HCT116 (cell line): ENCODE measurements around the gene VAV2. TPM values are rescaled to one million over a fixed set of nuclear protein-coding genes. Genes with fewer than 3 reads are reported as not detected.

Source experiments
- ATAC-seq: fragments of 200-7000 bp; cut with Tn5 transposase; 2 replicates; pipeline ENCODE4 v1.9.1; 2020; ENCODE audit warnings: mild to moderate bottlenecking, moderate library complexity
- BruUV-seq: library from RNA; stranded (reverse); fragments of 400-500 nt; replicated peaks from 2 replicates; lab custom pipeline; 2021; lab: Mats Ljungman, UMichigan
- CTCF ChIA-PET: fragments of 300-600 bp; sonication (Branson Sonifier 250); formaldehyde crosslinking; loops from one replicate; lab custom pipeline; 2021; ENCODE audit warnings: antibody characterized with exemption; lab: Charles Lee
- POLR2A ChIA-PET: fragments of 300-600, 350-600 bp; sonication (Branson Sonifier 250); formaldehyde crosslinking; loops from one replicate; lab custom pipeline; 2021; ENCODE audit warnings: antibody characterized with exemption; lab: Charles Lee
- RAD21 ChIA-PET, 2 experiments: fragments of 300-600 bp; sonication (Branson Sonifier 250); formaldehyde crosslinking; loops; one replicate each; lab custom pipeline; 2023; ENCODE audit warnings: low total read pairs in 2 of 2; ENCODE audit not compliant: uncharacterized antibody in 2 of 2, unreplicated experiment in 2 of 2, low non-redundant PET in 1 of 2; lab: Charles Lee
- DNase-seq: peaks from one replicate; pipeline ENCODE4 v3.0.0-alpha.2; 2010; ENCODE audit warnings: low read depth, low spot score
- H2AFZ ChIP-seq: fragments of 200-600 bp; shearing (Covaris generic), sonication (generic); 2 replicates; pipeline ENCODE4 v1.6.1; 2017; ENCODE audit warnings: low read depth, mixed run types, mixed read lengths, antibody characterized with exemption, low read length; ENCODE audit not compliant: poor library complexity, severe bottlenecking
- H3K27ac ChIP-seq: 2 replicates; pipeline ENCODE4 v1.5.1; 2012; ENCODE audit warnings: low read depth, low read length
- H3K27me3 ChIP-seq: fragments of 200-600 bp; sonication (generic); 2 replicates; pipeline ENCODE4 v1.6.1; 2016; ENCODE audit warnings: mixed run types, low read length, mixed read lengths; ENCODE audit not compliant: insufficient read depth
- H3K36me3 ChIP-seq, 2 experiments: fragments of 200-500 bp in 1 of 2; fragments of 200-600 bp in 1 of 2; sonication (Bioruptor generic) in 1 of 2; sonication (generic) in 1 of 2; 2 replicates each; pipeline versions ENCODE4 v1.5.1 to v1.6.1; 2014 to 2016; ENCODE audit warnings: low read length in 2 of 2, inconsistent platforms in 1 of 2, mixed read lengths in 1 of 2, mixed run types in 1 of 2; ENCODE audit not compliant: insufficient read depth in 2 of 2, control insufficient read depth in 1 of 2
- H3K4me1 ChIP-seq, 2 experiments: fragments of 200-600 bp in 1 of 2; sonication (generic) in 1 of 2; 2 replicates each; pipeline versions ENCODE4 v1.5.1 to v1.6.1; 2012 to 2017; ENCODE audit warnings: low read length in 2 of 2, inconsistent platforms in 1 of 2, mild to moderate bottlenecking in 1 of 2, mixed read lengths in 1 of 2, mixed run types in 1 of 2, moderate library complexity in 1 of 2; ENCODE audit not compliant: insufficient read depth in 2 of 2, control insufficient read depth in 1 of 2
- H3K4me2 ChIP-seq: fragments of 200-600 bp; sonication (generic); 2 replicates; pipeline ENCODE4 v1.6.1; 2017; ENCODE audit warnings: mixed run types, low read length, mixed read lengths
- H3K4me3 ChIP-seq, 2 experiments: fragments of 200-600 bp in 1 of 2; sonication (generic) in 1 of 2; replicated peaks in 1 of 2; 2 replicates each; pipeline ENCODE4 v1.5.1; 2011 to 2016; ENCODE audit warnings: low read length in 2 of 2, control low read depth in 1 of 2, low read depth in 1 of 2, mild to moderate bottlenecking in 1 of 2, mixed read lengths in 1 of 2, mixed run types in 1 of 2
- H3K79me2 ChIP-seq: fragments of 200-600 bp; sonication (generic); 2 replicates; pipeline ENCODE4 v1.6.1; 2017; ENCODE audit warnings: mild to moderate bottlenecking, mixed run types, low read length, moderate library complexity, mixed read lengths; ENCODE audit not compliant: insufficient read depth
- H3K9ac ChIP-seq: fragments of 200-600 bp; sonication (generic); 2 replicates; pipeline ENCODE4 v1.6.1; 2016; ENCODE audit warnings: low read length, mixed read lengths
- H3K9me2 ChIP-seq: fragments of 200-600 bp; sonication (generic), shearing (Covaris generic); 2 replicates; pipeline ENCODE4 v1.6.1; 2017; ENCODE audit warnings: mixed run types, mild to moderate bottlenecking, moderate library complexity; ENCODE audit not compliant: insufficient read depth
- H3K9me3 ChIP-seq, 2 experiments: fragments of 200-500 bp in 1 of 2; fragments of 200-600 bp in 1 of 2; sonication (Bioruptor generic) in 1 of 2; sonication (generic) in 1 of 2; 2 replicates each; pipeline ENCODE4 v1.6.1; 2014 to 2017; ENCODE audit warnings: low read length in 2 of 2, mixed read lengths in 2 of 2, inconsistent platforms in 1 of 2, low read depth in 1 of 2, mild to moderate bottlenecking in 1 of 2, mixed run types in 1 of 2, moderate library complexity in 1 of 2; ENCODE audit not compliant: control insufficient read depth in 1 of 2, insufficient read depth in 1 of 2
- H4K20me1 ChIP-seq: fragments of 200-600 bp; sonication (generic), shearing (Covaris generic); 2 replicates; pipeline ENCODE4 v1.6.1; 2017; ENCODE audit warnings: mixed run types, mild to moderate bottlenecking, moderate library complexity; ENCODE audit not compliant: insufficient read depth
- CEBPB ChIP-seq: IDR thresholded peaks from 2 replicates; pipeline ENCODE4 v1.6.1; 2012; ENCODE audit warnings: low read depth
- EGR1 ChIP-seq: IDR thresholded peaks from 2 replicates; pipeline ENCODE4 v1.6.1; 2012; ENCODE audit warnings: low read depth
- ELF1 ChIP-seq: IDR thresholded peaks from 2 replicates; pipeline ENCODE4 v1.6.1; 2012; ENCODE audit warnings: low read depth, borderline replicate concordance
- EZH2 ChIP-seq: fragments of 200-600 bp; sonication (generic); IDR thresholded peaks from 2 replicates; pipeline ENCODE4 v1.6.1; 2017; ENCODE audit warnings: antibody characterized with exemption, mixed run types
- EZH2phosphoT487 ChIP-seq: fragments of 200-600 bp; IDR thresholded peaks from 2 replicates; pipeline ENCODE4 v1.6.1; 2018; ENCODE audit warnings: antibody characterized with exemption, borderline replicate concordance
- FOSL1 ChIP-seq: IDR thresholded peaks from 2 replicates; pipeline ENCODE4 v1.6.1; 2012; ENCODE audit warnings: low read depth
- JUND ChIP-seq: IDR thresholded peaks from 2 replicates; pipeline ENCODE4 v1.6.1; 2012
- POLR2A ChIP-seq: IDR thresholded peaks from 2 replicates; pipeline ENCODE4 v1.7.0; 2011; ENCODE audit warnings: borderline replicate concordance; ENCODE audit not compliant: insufficient read depth, insufficient read length; ENCODE audit errors: extremely low read depth
- SIN3A ChIP-seq: IDR thresholded peaks from 2 replicates; pipeline ENCODE4 v1.6.1; 2012; ENCODE audit warnings: low read depth
- SP1 ChIP-seq: IDR thresholded peaks from 2 replicates; pipeline ENCODE4 v1.6.1; 2012; ENCODE audit warnings: low read depth
- SRF ChIP-seq: IDR thresholded peaks from 2 replicates; pipeline ENCODE4 v1.6.1; 2012; ENCODE audit warnings: low read depth
- TCF7L2 ChIP-seq: IDR thresholded peaks from 2 replicates; pipeline ENCODE4 v1.7.0; 2011; ENCODE audit warnings: borderline replicate concordance, inconsistent platforms; ENCODE audit not compliant: insufficient read depth, insufficient read length; ENCODE audit errors: extremely low read depth
- YY1 ChIP-seq: IDR thresholded peaks from 2 replicates; pipeline ENCODE4 v1.6.1; 2011; ENCODE audit warnings: low read length, low read depth, moderate library complexity, mild to moderate bottlenecking; ENCODE audit not compliant: insufficient replicate concordance; ENCODE audit errors: extremely low read depth
- ZFX ChIP-seq: fragments of 450-650 bp; IDR thresholded peaks from 2 replicates; pipeline ENCODE4 v1.6.1; 2017
- intact Hi-C: fragments of 100-400 bp; cut with micrococcal nuclease; formaldehyde crosslinking; loops from 2 replicates; pipeline ENCODE4 v1.10.0; 2022
- total RNA-seq: library from RNA; stranded (reverse); gene quantifications from one replicate; pipeline ENCODE4 v1.2.1, GENCODE V29; 2021; ENCODE audit not compliant: unreplicated experiment
- TF ChIP-seq, protein P1 (sequence below): IDR thresholded peaks from 2 replicates; pipeline ENCODE4 v1.6.1; 2011; ENCODE audit warnings: mild to moderate bottlenecking, low read length, moderate library complexity; ENCODE audit not compliant: insufficient replicate concordance; ENCODE audit errors: extremely low read depth
- TF ChIP-seq, protein P2 (sequence below), 3 experiments: fragments of 200-600 bp in 1 of 3; sonication (generic) in 1 of 3; IDR thresholded peaks in 2 of 3; conservative IDR thresholded peaks in 1 of 3; 2 replicates each; pipeline ENCODE4 v1.5.1; 2012 to 2017; ENCODE audit warnings: low read depth in 2 of 3, low read length in 2 of 3, antibody characterized with exemption in 1 of 3, borderline replicate concordance in 1 of 3, control low read depth in 1 of 3, mild to moderate bottlenecking in 1 of 3, mixed read lengths in 1 of 3, mixed run types in 1 of 3, moderate library complexity in 1 of 3; ENCODE audit not compliant: insufficient read depth in 1 of 3
- TF ChIP-seq, protein P3 (sequence below): IDR thresholded peaks from 2 replicates; pipeline ENCODE4 v1.6.1; 2012
- TF ChIP-seq, protein P4 (sequence below): IDR thresholded peaks from 2 replicates; pipeline ENCODE4 v1.6.1; 2012; ENCODE audit warnings: low read depth
- TF ChIP-seq, protein P5 (sequence below): IDR thresholded peaks from 2 replicates; pipeline ENCODE4 v1.6.1; 2012

VAV2 gene
- total RNA-seq, 1 experiment from 2014 or later, result 33.2 TPM

DNA sequence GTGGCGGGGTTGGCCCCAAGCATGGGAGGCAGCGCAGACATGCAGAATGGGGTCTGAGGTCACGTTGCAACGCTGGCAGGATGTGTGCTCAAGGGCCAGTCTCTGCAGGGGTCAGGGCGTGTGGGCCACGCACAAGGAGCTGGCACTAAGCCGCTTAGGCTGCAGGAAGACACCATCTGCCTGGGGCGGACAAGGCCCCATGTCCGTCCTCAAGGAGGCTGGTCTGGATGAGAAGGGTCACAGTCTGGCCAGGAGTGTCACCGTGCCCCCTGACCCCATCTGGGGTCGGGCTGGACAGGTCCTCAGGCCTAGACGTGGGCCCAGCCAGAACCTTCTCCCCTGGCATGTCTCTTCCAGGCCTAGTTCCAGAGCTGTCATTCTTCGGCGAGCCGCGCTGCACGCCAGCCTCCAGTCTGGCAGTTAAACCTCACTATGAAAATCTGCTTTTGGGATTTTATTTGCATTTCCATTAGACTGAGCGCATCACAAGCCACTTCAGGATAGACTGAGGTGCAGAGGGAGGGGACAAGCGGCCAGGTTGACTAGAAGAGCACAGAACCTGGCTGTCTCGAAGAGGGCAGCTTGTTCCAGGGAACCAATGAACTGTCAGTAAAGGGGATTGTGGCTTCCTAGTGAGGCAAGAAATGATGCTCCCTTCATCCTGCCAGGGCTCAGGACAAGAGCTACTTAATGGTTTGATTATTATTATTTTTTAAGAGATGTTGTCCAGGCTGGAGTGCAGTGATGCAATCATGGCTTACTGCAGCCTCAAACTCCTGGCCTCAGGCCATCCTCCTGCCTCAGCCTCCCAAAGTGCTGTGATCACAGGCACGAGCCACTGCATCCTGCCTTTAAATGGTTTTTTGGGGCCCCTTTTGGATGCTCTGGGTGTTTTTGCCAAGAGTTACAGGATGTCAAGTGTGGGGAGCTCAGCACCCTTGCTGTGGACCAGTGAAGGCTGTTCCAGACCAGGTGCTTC lies 37.4 kb upstream of the VAV2 start:
- intact Hi-C loops, result no loop called here
- ATAC-seq, result no peak
- Histone ChIP-seq H4K20me1 (no peaks in the 10 kb centered on the region), H3K27ac (no peak overlapping the region), H3K9ac (no peak overlapping the region), H3K4me3 (no peak overlapping the region), H3K79me2 (no peaks in the 10 kb centered on the region; the same call in 1 of the 2 replicates), H2AFZ (no peak overlapping the region), H3K4me2 (no peak overlapping the region), H3K27me3 (no peaks in the 10 kb centered on the region), H3K4me1 (peaks cover 0 to 13% of the 10 kb centered on the region in 2 experiments; a peak in 3 of 4 replicates), H3K9me3 (no peaks in the 10 kb centered on the region), H3K9me2 (no peaks in the 10 kb centered on the region), H3K36me3 (peaks cover 8 to 14% of the 10 kb centered on the region in 2 experiments; a peak in 2 of 4 replicates)
- BruUV-seq, result no TSS peak
- RAD21 ChIA-PET, result no interaction called here
- no peak for DNase-seq
- CTCF ChIA-PET, result no interaction called here
- POLR2A ChIA-PET, result no interaction called here
- TF ChIP-seq YY1 (no peak), CEBPB (no peak), ELF1 (no peak), EZH2 (no peak), SP1 (no peak), POLR2A (no peak), TCF7L2 (no peak), SIN3A (no peak), SRF (no peak), EGR1 (no peak), ZFX (no peak), JUND (no peak), FOSL1 (no peak), EZH2phosphoT487 (no peak)
- TF ChIP-seq, protein P1, sequence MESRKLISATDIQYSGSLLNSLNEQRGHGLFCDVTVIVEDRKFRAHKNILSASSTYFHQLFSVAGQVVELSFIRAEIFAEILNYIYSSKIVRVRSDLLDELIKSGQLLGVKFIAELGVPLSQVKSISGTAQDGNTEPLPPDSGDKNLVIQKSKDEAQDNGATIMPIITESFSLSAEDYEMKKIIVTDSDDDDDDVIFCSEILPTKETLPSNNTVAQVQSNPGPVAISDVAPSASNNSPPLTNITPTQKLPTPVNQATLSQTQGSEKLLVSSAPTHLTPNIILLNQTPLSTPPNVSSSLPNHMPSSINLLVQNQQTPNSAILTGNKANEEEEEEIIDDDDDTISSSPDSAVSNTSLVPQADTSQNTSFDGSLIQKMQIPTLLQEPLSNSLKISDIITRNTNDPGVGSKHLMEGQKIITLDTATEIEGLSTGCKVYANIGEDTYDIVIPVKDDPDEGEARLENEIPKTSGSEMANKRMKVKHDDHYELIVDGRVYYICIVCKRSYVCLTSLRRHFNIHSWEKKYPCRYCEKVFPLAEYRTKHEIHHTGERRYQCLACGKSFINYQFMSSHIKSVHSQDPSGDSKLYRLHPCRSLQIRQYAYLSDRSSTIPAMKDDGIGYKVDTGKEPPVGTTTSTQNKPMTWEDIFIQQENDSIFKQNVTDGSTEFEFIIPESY, result no peak
- TF ChIP-seq, protein P2, sequence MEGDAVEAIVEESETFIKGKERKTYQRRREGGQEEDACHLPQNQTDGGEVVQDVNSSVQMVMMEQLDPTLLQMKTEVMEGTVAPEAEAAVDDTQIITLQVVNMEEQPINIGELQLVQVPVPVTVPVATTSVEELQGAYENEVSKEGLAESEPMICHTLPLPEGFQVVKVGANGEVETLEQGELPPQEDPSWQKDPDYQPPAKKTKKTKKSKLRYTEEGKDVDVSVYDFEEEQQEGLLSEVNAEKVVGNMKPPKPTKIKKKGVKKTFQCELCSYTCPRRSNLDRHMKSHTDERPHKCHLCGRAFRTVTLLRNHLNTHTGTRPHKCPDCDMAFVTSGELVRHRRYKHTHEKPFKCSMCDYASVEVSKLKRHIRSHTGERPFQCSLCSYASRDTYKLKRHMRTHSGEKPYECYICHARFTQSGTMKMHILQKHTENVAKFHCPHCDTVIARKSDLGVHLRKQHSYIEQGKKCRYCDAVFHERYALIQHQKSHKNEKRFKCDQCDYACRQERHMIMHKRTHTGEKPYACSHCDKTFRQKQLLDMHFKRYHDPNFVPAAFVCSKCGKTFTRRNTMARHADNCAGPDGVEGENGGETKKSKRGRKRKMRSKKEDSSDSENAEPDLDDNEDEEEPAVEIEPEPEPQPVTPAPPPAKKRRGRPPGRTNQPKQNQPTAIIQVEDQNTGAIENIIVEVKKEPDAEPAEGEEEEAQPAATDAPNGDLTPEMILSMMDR (IDR thresholded peaks at IDR 0.05 in 2 of 3, conservative IDR thresholded peaks at IDR 0.05 in 1 of 3; ENCODE audit: borderline replicate concordance in 1 of 3, insufficient read depth in 1 of 3, low read depth in 2 of 3, low read length in 2 of 3), result no peak
- TF ChIP-seq, protein P3, sequence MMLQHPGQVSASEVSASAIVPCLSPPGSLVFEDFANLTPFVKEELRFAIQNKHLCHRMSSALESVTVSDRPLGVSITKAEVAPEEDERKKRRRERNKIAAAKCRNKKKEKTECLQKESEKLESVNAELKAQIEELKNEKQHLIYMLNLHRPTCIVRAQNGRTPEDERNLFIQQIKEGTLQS, result no peak
- TF ChIP-seq, protein P4, sequence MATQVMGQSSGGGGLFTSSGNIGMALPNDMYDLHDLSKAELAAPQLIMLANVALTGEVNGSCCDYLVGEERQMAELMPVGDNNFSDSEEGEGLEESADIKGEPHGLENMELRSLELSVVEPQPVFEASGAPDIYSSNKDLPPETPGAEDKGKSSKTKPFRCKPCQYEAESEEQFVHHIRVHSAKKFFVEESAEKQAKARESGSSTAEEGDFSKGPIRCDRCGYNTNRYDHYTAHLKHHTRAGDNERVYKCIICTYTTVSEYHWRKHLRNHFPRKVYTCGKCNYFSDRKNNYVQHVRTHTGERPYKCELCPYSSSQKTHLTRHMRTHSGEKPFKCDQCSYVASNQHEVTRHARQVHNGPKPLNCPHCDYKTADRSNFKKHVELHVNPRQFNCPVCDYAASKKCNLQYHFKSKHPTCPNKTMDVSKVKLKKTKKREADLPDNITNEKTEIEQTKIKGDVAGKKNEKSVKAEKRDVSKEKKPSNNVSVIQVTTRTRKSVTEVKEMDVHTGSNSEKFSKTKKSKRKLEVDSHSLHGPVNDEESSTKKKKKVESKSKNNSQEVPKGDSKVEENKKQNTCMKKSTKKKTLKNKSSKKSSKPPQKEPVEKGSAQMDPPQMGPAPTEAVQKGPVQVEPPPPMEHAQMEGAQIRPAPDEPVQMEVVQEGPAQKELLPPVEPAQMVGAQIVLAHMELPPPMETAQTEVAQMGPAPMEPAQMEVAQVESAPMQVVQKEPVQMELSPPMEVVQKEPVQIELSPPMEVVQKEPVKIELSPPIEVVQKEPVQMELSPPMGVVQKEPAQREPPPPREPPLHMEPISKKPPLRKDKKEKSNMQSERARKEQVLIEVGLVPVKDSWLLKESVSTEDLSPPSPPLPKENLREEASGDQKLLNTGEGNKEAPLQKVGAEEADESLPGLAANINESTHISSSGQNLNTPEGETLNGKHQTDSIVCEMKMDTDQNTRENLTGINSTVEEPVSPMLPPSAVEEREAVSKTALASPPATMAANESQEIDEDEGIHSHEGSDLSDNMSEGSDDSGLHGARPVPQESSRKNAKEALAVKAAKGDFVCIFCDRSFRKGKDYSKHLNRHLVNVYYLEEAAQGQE, result no peak
- TF ChIP-seq, protein P5, sequence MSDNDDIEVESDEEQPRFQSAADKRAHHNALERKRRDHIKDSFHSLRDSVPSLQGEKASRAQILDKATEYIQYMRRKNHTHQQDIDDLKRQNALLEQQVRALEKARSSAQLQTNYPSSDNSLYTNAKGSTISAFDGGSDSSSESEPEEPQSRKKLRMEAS, result no peak
